Glomerular endothelial cell (primary cell): Measurements from ENCODE around the gene PCYOX1L. TPM values are rescaled to one million over a fixed set of nuclear protein-coding genes. Genes with fewer than 3 reads are reported as not detected.
"Not testable (repeated sequence)": the region's sequence is repeated elsewhere in the genome, so short reads cannot be mapped to it uniquely, and the experiment has no call there.

ENCODE experiments used
- DNase-seq: peaks from one replicate; pipeline ENCODE4 v3.0.0-alpha.2; 2011; ENCODE audit warnings: low read depth, low spot score; ENCODE audit errors: extremely low read depth
- total RNA-seq: library from RNA; depleted of rRNA; stranded (reverse); fragments of >200 nt; gene quantifications from 2 replicates; pipeline ENCODE4 v1.2.3, GENCODE V29; 2015

Gene PCYOX1L
- total RNA-seq, 1 donor from 2014 or later: 18.7 TPM

- no peak for DNase-seq
Measured at GRCh38 chr5:149382517-149383220, 24.8 kb downstream of the PCYOX1L start.

GRCh38 chr5:149383399-149383798, 25.6 kb downstream of the PCYOX1L start:
- DNase-seq: no peak

GRCh38 chr5:149386166-149386565, 28.3 kb downstream of the PCYOX1L start:
- DNase-seq: no peak

GRCh38 chr5:149387081-149387631, 29.3 kb downstream of the PCYOX1L start:
- no peak for DNase-seq

GRCh38 chr5:149387982-149388381, 30.1 kb downstream of the PCYOX1L start:
- DNase-seq: no peak

- no peak for DNase-seq
Measured at GRCh38 chr5:149388498-149389190, 30.8 kb downstream of the PCYOX1L start.

GRCh38 chr5:149389552-149390495, 32.0 kb downstream of the PCYOX1L start:
- DNase-seq: no peak

- not testable (repeated sequence) for DNase-seq
Measured at GRCh38 chr5:149391076-149391475, 33.2 kb downstream of the PCYOX1L start.

GRCh38 chr5:149391524-149391923, 33.7 kb downstream of the PCYOX1L start:
- DNase-seq: no peak

- no peak for DNase-seq
Measured at GRCh38 chr5:149392718-149393117, 34.9 kb downstream of the PCYOX1L start.

GRCh38 chr5:149394996-149395395, 37.1 kb downstream of the PCYOX1L start:
- not testable (repeated sequence) for DNase-seq

- DNase-seq: no peak
Measured at GRCh38 chr5:149397530-149397929, 39.7 kb downstream of the PCYOX1L start.

GRCh38 chr5:149398747-149399266, 41.0 kb downstream of the PCYOX1L start:
- DNase-seq: not testable (repeated sequence)

GRCh38 chr5:149399775-149400174, 41.9 kb downstream of the PCYOX1L start:
- DNase-seq: no peak

- no peak for DNase-seq
Measured at GRCh38 chr5:149400304-149400703, 42.5 kb downstream of the PCYOX1L start.

- no peak for DNase-seq
Measured at GRCh38 chr5:149401051-149401450, 43.2 kb downstream of the PCYOX1L start.

GRCh38 chr5:149402291-149402690, 44.4 kb downstream of the PCYOX1L start:
- DNase-seq: no peak

GRCh38 chr5:149403923-149404745, 46.3 kb downstream of the PCYOX1L start:
- no peak for DNase-seq

GRCh38 chr5:149404746-149405549, 47.1 kb downstream of the PCYOX1L start:
- DNase-seq: no peak
